Left cardiac atrium (tissue), 4 donors: ENCODE measurements around the gene PPBP. TPM values are rescaled to one million over a fixed set of nuclear protein-coding genes. Genes with fewer than 3 reads are reported as not detected.
A peak's percentile ranks its signal among the peaks of the same experiment; 100 is the strongest.

Experiments used
- ATAC-seq, 2 donors: fragments of 200-7000 bp; cut with Tn5 transposase; one replicate each; pipeline ENCODE4 v1.9.1; 2020; ENCODE audit warnings: mild to moderate bottlenecking in 2 of 2, moderate library complexity in 2 of 2
- DNase-seq: peaks from one replicate; pipeline ENCODE4 v3.0.0-alpha.2; 2020
- intact Hi-C, 2 donors: fragments of 100-400 bp; cut with DNase I; formaldehyde crosslinking; loops; one replicate each; pipeline versions ENCODE4 v1.14.1 to v1.15.1; 2022 to 2023
- long read RNA-seq: library from polyadenylated mRNA; unstranded; transcript quantifications from one replicate; pipeline ENCODE4 v2.0.0, GENCODE V29; 2021
- total RNA-seq, 2 donors: library from RNA; stranded (reverse); fragmentation: NEBNext Ultra II Directional; extraction: Animal tissue kit (Norgen Biotek cat#: 25700); gene quantifications; one replicate each; pipeline ENCODE4 v1.2.1, GENCODE V29; 2021
- donor health status: DM: no; HTN: yes; CAD: no.
- donor health status: DM: no; HTN: yes; CAD: no; lungs with severe emphysema.
- donor health status: DM: yes; HTN: yes; CAD: no.
- donor health status: Dilated cardiomyopathy.

PPBP gene, protein sequence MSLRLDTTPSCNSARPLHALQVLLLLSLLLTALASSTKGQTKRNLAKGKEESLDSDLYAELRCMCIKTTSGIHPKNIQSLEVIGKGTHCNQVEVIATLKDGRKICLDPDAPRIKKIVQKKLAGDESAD
- under 1 TPM in 1 of 2 donors, not detected in 1; 0.86 TPM for total RNA-seq
- long read RNA-seq, result 0 reads

DNA sequence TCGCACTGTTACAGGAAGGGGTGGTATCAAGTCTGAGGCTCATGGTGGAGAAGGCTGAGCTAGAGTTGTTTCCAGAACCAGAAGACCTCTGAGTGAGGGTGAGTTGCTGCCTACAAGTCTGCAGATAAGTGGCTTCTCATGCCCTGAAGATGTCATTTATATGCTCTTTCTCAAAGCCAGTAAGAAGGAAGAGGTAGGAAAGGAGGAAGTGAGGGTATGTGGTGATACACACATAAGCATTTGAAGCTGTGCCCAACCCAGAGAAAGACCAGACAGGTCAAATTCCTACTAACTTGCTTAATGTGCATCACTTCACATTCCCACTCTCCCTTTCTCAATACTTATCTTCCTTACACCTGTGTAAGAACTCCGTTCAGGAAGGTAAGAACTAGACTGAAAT, at the start of gene PPBP:
TSS of gene PPBP (minus strand) at position 130 of the 400 bp plus-strand sequence. CDS start at position 43, 87 bp downstream.
- ATAC-seq (no peak), DNase-seq (no peak)
- intact Hi-C loops, result no loop called here

DNA sequence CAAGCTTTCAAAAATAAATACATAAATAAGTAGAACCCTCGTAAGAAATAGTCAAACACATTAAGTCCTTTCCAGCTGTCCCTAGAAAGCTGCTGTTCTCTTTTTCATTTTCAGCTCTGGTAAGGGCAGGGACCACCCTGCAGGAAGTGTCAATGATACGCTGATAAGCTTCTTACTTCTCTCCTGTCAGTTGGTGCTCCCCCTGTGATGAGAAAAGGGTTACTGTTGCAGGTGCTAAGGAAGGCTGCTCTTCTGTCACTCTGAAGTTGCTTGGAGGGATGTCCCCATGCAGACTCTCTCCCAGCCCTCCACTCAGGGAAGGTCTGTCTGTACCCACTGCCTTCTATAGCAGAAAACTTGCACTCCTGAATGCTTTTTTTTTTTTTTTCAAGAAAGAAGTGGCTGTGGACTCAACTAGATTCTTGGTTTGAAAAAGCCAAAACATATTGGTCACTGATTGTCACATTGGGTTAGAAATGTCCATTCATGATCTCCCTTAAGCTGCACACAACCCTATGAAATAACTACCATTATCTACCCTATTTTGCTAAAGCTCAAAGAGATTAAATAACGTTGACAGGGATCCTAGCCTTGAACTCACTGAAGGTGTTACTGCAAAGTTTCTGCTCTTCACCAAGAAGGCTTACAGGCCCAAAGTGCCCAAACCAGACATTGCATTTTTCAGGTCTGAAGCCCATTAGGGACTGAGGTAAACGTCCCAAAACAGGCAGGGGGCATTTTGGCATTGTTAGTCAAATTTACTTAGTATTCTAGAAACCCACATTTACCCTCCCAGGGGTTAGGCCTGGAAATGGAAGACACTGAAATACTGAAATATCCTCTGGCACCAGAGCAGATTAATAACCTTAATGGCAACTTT, 49.3 kb upstream of the PPBP start:
- no peak for DNase-seq
- intact Hi-C loops, result loop anchor here in 1 of 2 donors (10.0 kb wide), 1 partner anchor 97 kb away; no protein-coding TSS in a partner anchor
- no peak for ATAC-seq

DNA sequence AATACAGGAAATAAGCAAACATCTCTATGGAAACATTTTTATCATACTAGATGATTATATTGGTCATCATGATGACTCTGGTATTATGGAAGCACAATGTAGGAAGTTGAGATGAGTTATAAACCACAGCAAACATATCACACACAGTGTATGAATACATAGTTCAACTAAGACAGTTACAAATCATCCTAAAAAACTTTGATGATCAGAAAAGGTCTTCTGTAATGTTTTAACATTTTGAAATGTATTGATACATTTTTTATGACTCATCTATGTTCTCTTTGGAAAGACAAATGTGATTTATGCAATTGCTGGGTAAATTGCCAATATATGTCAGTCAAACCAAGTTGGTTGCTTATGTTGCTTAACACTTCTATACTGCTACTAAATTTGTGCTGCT, 45.7 kb upstream of the PPBP start:
- ATAC-seq, result no peak
- no peak for DNase-seq
- intact Hi-C loops, result loop anchor here in 1 of 2 donors (10.0 kb wide), 1 partner anchor 101 kb away; no protein-coding TSS in a partner anchor

DNA sequence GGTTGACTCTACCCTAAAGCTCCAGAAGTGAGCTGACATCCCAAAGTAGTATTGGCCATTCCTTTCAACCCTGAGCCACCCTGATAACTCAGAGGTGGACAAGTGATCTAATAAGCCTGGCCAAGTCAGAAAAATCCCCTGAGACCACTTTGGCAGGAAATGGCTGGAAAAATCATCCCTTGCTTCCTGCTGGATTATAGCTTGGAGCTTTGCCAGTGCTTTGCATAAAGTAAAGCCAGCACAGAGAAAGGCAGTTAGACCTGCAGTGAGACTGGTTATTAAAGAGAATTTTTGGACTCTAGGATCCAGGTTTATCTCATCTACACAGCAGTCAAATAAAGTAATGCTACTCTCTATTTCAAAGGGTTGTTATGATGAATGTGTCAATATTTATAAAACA, 44.1 kb upstream of the PPBP start:
- intact Hi-C loops, result loop anchor here in 1 of 2 donors (10.0 kb wide), 1 partner anchor 103 kb away; no protein-coding TSS in a partner anchor
- DNase-seq, result no peak
- no peak for ATAC-seq

DNA sequence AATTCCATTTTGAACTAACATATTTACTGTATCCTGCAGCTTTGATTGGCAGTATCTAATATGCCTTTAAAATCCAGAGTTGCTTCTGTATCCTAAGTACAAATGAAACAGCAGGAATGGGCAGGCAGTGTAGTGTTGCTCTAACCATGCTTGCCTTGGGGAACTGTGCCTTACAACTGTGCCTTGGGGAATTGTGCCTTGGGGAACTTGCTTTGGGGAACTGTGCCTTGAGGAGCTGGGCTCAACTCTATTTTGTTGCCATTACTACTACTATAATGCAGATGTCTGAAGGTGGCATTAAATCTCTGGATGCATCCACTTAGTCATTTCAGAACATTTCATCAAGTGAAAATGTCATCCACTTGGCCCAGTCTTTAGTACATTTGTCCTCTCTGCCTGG, 43.6 kb upstream of the PPBP start:
- ATAC-seq, result no peak
- DNase-seq, result no peak
- intact Hi-C loops, result loop anchor here in 1 of 2 donors (10.0 kb wide), 1 partner anchor 103 kb away; no protein-coding TSS in a partner anchor

DNA sequence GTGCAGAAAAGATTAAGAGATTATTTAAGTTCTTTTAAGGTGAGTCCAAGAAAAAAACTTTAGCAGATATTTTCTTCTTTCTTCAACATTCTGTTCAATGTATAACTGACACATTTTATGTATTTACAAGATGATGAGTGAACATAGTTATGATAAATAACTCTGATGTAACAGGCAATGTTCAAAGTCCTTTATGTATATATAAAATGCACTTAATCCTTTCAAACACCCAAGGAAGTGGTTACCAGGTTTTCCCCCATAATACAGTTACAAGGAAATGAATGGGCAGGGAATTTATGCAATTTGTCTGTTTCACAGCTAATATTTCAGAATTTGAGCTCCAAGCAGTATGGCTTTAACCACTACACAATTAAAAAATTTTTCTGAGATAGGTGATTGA, 42.3 kb upstream of the PPBP start:
- ATAC-seq (no peak), DNase-seq (no peak)
- intact Hi-C loops, result loop anchor here in 1 of 2 donors (10.0 kb wide), 1 partner anchor 105 kb away; no protein-coding TSS in a partner anchor

DNA sequence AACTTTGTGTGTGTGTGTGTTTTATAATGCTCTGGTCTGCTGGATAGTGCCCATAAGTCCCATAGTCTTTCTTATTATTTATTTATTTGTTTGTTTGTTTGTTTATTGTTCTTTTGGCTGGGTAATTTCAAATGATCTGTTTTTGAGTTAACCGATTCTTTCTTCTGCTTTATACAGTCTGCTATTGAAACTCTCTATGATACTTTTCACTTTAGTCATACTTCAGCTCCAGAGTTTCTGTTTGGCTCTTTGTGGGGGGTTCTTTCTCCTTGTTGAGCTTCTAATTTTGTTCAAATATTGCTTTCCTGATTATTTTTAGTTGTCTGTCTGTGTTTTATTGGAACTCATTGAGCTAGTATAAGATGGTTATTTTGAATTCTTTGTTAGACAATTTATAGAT, 40.5 kb upstream of the PPBP start:
- no peak for DNase-seq
- intact Hi-C loops, result no loop called here
- no peak for ATAC-seq

DNA sequence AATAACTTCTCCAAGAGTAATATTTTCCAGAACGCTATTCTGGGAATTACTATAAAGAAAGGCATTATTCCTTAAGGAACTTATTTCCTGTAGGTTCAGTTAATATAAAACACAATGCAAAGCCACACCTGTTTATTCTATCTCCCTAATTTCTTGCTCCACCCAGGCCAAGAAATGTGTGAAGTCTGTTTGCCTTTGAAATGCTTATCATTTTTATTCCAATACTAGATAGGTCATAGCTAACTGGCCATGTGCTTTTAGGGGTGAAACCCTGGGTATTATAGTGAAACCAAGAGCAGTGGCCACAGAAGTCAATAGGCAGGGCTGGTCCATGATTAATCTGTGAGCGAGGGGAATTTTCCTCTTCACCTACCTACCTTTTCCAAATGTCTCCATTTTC, 35.7 kb upstream of the PPBP start:
- DNase-seq (no peak), ATAC-seq (no peak)
- intact Hi-C loops, result no loop called here

DNA sequence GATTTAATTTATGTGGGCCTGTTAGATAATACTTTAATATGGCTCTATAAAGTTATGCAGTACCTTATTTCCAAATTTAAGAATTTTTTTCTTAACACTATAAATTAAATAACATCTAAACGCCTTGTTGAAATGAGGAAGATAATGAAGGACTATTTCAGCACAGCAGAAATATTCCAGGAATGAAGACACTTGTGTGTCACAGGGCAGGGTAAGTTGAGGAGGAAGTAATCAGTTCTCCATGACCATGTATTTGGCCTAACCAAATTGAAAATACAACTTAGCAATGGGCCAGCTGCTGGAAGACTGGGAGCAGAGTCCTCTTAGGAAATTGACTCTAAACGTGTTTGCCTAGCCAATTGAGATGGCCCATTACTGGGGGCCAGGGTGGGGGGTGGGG, 33.6 kb upstream of the PPBP start:
- no peak for DNase-seq
- ATAC-seq, result no peak
- intact Hi-C loops, result no loop called here

DNA sequence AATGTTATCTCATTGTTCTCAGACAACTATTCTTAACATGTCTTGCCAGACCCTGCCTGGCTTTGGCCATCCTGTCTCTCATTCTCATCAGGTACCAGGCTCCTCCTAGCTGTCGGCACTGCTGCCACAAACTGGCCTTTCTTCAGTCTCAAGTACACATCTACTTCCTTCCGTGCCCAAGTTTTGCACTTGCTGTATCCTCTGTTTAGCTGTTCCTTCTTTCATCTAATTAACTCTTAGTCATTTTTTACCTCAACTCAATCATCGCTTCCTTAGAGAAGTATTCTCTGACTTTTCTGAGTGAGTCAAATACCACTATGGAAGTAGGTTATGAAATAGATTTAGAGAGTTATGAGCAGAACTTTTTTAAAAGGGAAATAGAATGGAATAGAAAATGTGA, 30.8 kb upstream of the PPBP start:
- no peak for ATAC-seq
- intact Hi-C loops, result no loop called here

DNA sequence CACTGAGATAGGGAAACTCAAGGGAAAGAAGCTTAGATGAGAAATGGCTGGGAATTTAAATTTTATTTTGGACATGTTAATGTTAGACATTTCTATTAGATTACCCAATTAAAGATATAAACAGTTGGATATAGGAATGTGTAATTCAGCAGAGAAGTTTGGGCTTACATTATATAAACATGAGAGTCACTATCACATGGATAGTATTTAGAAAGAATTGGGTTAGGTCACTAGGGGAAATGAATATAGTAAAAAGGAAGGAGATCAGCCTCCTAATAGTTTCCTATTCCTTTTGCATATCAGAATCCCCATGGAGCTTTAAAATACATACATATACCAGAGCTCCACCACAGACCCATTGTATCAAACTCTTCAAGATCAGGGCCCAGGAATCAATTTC, 30.1 kb upstream of the PPBP start:
- DNase-seq (no peak), ATAC-seq (no peak)
- intact Hi-C loops, result no loop called here

More for the DNA sequence above, 30.8 kb upstream of the PPBP start:
- DNase-seq, result no peak

DNA sequence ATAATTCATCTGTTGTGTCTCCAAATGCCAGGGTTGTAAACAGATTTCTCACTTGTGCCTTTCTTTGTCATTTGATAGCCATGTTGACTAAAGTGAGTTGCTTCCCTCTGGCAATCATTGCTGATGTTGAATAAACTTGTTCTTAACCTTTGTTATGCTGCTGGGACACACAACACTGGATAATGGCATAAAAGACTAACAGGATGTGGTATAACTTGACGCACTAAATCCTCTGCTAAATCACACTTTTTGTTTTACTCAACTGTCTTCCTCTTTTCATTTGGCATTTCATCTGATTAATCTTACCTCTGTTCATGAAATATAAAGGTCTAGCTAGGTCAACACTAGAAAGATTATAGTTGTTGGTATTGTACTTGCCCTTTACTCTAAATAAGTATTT, 28.1 kb upstream of the PPBP start:
- DNase-seq (no peak), ATAC-seq (no peak)
- intact Hi-C loops, result no loop called here

DNA sequence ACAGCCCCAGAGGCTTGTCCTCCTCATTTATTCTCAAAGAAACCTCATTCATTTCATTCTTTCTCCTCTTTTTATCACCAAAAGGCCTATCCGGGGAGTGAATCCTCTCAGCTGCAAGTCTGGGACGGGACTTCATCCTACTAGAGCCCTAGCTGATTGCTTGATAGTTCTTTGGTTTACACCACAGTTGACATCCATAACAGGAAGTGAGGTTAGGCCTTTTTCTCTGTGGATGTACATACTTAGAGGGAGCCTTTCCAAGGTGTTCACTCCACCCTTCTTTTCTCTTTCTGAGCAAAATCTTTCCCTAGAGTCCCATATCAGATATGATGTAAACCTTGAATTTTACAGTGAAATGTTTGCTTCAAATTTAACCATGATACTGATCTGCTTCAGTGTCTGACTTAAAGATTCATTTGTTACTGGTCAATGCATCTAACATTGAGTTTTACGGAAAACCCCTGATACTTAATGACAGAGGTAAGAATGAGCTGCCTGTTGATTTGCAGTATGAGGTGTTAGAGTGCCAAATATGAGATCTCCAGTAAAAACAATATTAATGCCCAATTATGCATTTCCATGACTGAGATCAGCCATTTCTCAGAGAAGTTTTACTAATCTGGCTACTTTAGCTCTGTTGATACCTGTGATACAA, 27.3 kb upstream of the PPBP start:
- DNase-seq (no peak), ATAC-seq (no peak)
- intact Hi-C loops, result no loop called here

DNA sequence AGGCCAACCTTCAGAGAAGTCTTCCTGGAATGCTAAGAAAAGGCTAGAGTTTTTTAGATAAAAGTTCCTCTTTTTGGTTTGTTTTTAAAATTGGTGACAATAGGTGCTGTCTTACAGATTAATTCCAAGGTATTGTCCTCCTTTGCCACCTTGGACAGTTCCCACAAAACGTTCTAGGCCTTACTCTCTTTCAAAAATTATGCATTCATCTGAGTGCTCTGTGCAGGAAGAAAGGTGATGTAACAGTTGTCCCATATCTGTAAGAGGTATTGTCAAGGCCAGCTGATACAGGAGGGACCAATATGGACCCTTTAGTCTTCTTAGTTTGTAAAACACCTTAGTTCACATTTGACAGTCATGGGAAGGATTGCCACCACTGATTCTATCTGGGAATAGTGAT, 26.3 kb upstream of the PPBP start:
- DNase-seq (no peak), ATAC-seq (no peak)
- intact Hi-C loops, result no loop called here

DNA sequence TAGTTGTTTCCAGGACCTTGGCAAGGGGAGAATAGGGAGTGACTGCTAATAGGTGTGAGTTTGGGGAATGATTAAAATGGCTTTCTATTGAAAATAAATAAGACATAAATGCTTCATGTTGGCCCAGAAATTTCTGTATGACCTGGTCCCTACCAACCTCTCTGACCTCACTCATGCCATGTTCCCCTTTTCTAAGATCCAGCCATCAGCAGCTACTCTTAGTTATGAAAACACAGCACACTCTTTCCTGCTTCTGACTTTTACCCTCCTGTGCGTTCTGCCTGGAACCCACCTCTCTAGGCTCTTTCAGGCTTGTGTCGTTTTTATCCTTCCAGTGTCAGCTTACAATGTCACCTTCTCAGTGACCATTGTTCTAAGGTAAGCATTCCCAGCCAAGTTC, 25.3 kb upstream of the PPBP start:
- no peak for DNase-seq

DNA sequence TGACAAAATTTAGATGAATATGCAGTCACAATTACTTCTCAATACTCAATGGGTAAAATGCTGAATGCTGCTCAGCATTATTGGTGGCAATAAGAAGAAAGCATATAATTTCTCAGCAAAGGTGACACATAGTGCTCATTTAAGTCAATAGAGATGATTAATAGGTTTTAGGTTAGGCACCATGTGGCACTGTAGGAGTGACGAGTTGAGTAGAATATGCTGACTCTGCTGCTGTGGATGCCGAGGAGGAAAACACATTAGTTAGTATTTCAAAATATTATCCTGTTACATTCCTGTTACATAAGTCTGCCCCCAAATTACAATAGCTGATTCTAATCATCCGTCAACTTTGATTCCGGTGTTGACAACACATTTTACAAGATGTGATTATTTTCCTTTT, 24.1 kb upstream of the PPBP start:
- ATAC-seq (no peak), DNase-seq (no peak)
- intact Hi-C loops, result no loop called here

More for the DNA sequence above, 25.3 kb upstream of the PPBP start:
- no peak for ATAC-seq
- intact Hi-C loops, result no loop called here

DNA sequence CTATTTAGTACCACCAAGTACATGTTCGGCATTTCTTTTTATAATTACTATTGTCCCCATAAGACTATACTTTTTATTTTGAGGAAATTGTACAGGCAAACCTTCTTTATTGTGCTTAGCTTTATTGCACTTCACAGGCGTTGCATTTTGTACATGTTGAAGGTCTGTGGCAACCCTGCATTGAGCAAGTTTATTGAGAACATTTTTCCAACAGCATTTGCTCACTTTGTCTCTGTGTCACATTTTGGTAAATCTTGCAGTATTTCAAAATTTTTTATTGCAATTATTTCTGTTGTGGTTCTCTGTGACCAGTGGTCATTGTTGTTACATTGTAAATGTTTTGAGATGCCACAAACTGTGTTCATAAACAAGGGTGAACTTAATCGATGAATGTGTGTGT, 21.3 kb upstream of the PPBP start:
- ATAC-seq (no peak), DNase-seq (no peak)
- intact Hi-C loops, result no loop called here

DNA sequence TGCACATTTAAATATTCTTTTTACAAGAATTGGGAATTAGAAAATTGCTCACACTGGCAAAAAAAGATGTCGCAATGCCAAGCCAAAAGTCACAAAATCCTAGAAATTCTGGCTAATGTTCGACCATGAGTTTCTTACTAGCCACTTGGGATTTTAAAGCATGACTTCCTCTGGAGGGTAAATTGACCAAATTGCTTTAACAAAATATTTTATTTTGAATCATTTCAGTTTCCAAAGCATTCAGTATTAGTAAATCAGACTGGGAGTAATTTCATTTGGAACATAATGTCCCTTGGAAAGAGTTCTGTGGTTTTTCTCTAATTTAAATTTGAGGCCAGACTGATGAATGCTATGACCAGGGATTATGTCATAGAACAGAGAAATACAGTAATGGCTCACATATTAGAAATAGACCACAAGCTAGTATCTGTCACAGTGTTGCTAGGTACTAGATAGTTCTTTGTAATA, 18.1 kb upstream of the PPBP start:
- intact Hi-C loops, result no loop called here
- ATAC-seq (peak in 1 of 2 donors; percentile 27), DNase-seq (no peak)

DNA sequence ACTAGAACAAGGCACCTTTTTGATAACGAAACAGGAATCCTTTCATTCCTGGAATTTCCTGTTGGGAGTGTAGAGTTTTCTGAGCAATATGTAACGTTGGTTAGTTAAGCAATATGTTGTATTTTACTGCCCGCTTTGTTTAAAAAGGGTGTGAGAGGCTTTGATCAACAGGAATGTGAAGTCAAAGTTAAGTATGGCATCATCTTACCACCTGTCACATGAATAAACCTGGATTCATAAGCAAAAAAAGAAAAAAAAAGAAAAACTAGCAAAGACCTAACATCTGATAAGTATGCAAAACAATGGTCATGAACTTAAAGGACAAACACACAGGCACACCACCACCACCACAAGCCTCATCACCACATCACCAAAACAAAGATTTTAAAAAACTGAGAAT, 17.5 kb upstream of the PPBP start:
- intact Hi-C loops, result no loop called here
- DNase-seq, result no peak
- no peak for ATAC-seq

DNA sequence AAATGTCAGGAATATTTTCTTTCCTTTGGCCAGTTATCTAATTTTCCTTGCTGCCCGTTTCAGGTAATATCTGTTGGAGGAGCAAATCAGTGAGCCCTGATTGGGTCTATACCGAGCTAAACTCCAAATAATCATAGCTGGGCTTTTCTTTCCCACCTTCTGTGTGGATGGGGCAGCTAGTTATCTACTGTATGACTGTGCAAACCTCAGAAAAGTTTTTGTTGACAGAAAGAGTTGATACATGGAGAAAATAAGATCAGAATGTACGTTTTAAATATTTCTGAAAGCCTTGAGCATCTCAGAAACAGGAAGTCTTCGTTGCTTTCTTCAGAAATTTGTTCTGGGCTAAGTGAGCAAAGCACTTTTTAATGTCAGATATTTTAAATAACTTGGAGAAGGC, 16.7 kb upstream of the PPBP start:
- intact Hi-C loops, result no loop called here
- no peak for DNase-seq
- ATAC-seq, result no peak
